Heart left ventricle (tissue), 16 donors: ENCODE measurements around the gene ICAM4. TPM values are rescaled to one million over a fixed set of nuclear protein-coding genes. Genes with fewer than 3 reads are reported as not detected.

Experiments
- ATAC-seq, 4 donors: fragments of 200-7000 bp; cut with Tn5 transposase; one replicate each; pipeline ENCODE4 v1.9.1; 2020 to 2022; ENCODE audit warnings: moderate library complexity in 4 of 4, mild to moderate bottlenecking in 3 of 4, moderate number of reproducible peaks in 1 of 4
- DNase-seq, 5 donors: peaks; one replicate each; pipeline ENCODE4 v3.0.0-alpha.2; 2020
- H3K27ac ChIP-seq, 12 donors: fragments of 200-600 bp; sonication (generic) in 4 of 12; one replicate each; pipeline versions ENCODE4 v1.5.0 to v1.8.0; 2016 to 2022; ENCODE audit warnings: mild to moderate bottlenecking in 2 of 12
- H3K27me3 ChIP-seq, 9 donors: fragments of 200-600 bp; sonication (generic) in 2 of 9; one replicate each; pipeline versions ENCODE4 v1.5.1 to v1.8.0; 2016 to 2022; ENCODE audit warnings: mild to moderate bottlenecking in 3 of 9
- H3K36me3 ChIP-seq, 9 donors: fragments of 200-600 bp; sonication (generic) in 2 of 9; one replicate each; pipeline versions ENCODE4 v1.5.0 to v1.8.0; 2018 to 2022; ENCODE audit warnings: mild to moderate bottlenecking in 2 of 9
- H3K4me1 ChIP-seq, 12 donors: fragments of 200-600 bp; sonication (generic) in 4 of 12; one replicate each; pipeline versions ENCODE4 v1.5.0 to v1.8.0; 2016 to 2022; ENCODE audit warnings: mild to moderate bottlenecking in 3 of 12
- H3K4me3 ChIP-seq, 12 donors: fragments of 200-600 bp; sonication (generic) in 4 of 12; one replicate each; pipeline versions ENCODE4 v1.5.0 to v1.8.0; 2017 to 2022; ENCODE audit warnings: mild to moderate bottlenecking in 9 of 12, moderate library complexity in 4 of 12
- H3K9me3 ChIP-seq, 12 donors: fragments of 200-600 bp; sonication (generic) in 4 of 12; one replicate each; pipeline versions ENCODE4 v1.5.0 to v1.8.0; 2016 to 2022; ENCODE audit warnings: mild to moderate bottlenecking in 1 of 12
- CTCF ChIP-seq, 12 donors: fragments of 200-600 bp; sonication (generic) in 4 of 12; IDR thresholded peaks; one replicate each; pipeline versions ENCODE4 v1.5.0 to v1.8.0; 2018 to 2022; ENCODE audit warnings: antibody characterized with exemption in 12 of 12, mild to moderate bottlenecking in 5 of 12
- POLR2A ChIP-seq, 2 donors: fragments of 450-650 bp; IDR thresholded peaks; one replicate each; pipeline ENCODE4 v1.6.1; 2017; ENCODE audit warnings: antibody characterized with exemption in 2 of 2, mild to moderate bottlenecking in 2 of 2, moderate library complexity in 2 of 2
- WGBS, 4 donors: extraction: QIAGEN DNeasy Blood & Tissue Kit in 2 of 4; methylation state at CpG; one replicate each; pipeline versions ENCODE4 v1.1.5 to v1.1.7; 2013 to 2018; 5-methylcytosine and 5-hydroxymethylcytosine counted together
- intact Hi-C, 10 donors: fragments of 100-400 bp; cut with DNase I; formaldehyde crosslinking; loops; one replicate each; pipeline versions ENCODE4 v1.11.1 to v1.14.2; 2022
- polyA plus RNA-seq, 2 donors: library from polyadenylated mRNA; stranded (reverse); fragments of 200-250 nt; gene quantifications; one replicate each; pipeline ENCODE4 v1.2.3, GENCODE V29; 2013
- total RNA-seq, 9 donors: library from RNA; depleted of rRNA in 2 of 9; stranded (reverse); fragments of >200 nt in 2 of 9; fragmentation: NEBNext Ultra II Directional in 3 of 9; extraction: Animal tissue kit (Norgen Biotek cat#: 25700) in 3 of 9; gene quantifications; one replicate each; pipeline versions ENCODE4 v1.1.0 to v1.2.4, GENCODE V29; 2016 to 2023
- donor health status: ischemic (EF 13 %, LVEDD 7.1; RV severe dilation, severe dysfunction).
- donor health status: healthy with polysubstance abuse.
- donor health status: DM: no; HTN: yes; CAD: no.
- donor health status: DM: no; HTN: no; CAD: no.
- donor health status: ischemic (EF 25% LVEDD 6.9; RV normal size, moderate dysfunction).
- donor health status: ischemic (EF 25% LVEDD 5.7; RV mildly dilated, moderate dysfunction).
- donor health status: healthy.
- donor health status: DM: yes; HTN: yes; CAD: no.
- donor health status: ischemic (EF 35%, LVEDD 5.7; RV mildly dilated, moderate dysfunction).
- donor health status: nonischemic (EF 11% LVEDD 7.7; RV severe dilation, severe dysfunction).
- donor health status: DM: yes; HTN: yes; CAD: no.
- donor health status: PGD.
- donor health status: ischemic (EF 29% LVEDD 5.4; RV normal size, mild dysfunction).
- donor health status: nonischemic (EF 23%, LVEDD 6.1; RV moderate dilation, normal function).

Gene ICAM4
- total and polyA plus RNA-seq, 11 donors, result 0.21 to 1.2 (median 0.62) TPM; not detected in 3

- no peaks in the 10 kb centered on the region for H3K9me3 ChIP-seq
- DNase-seq, result no peak
- TF ChIP-seq POLR2A (IDR thresholded peaks at IDR 0.05) (no peak), CTCF (IDR thresholded peaks at IDR 0.05) (no peak)
- peaks cover 0 to 77% (median 34%) of the 10 kb centered on the region in 9 donors for H3K36me3 ChIP-seq
- H3K4me1 ChIP-seq, result peaks cover 0 to 52% (median 22%) of the 10 kb centered on the region in 12 donors
- peaks cover 6 to 19% (median 10%) of the 10 kb centered on the region in 9 donors for H3K27me3 ChIP-seq
- H3K27ac ChIP-seq, result no peak overlapping the region
- intact Hi-C loops, result no loop called here
- H3K4me3 ChIP-seq, result no peak overlapping the region
- ATAC-seq, result no peak
- WGBS, 4 donors, result 78 to 83% (median 81%) methylated on average over 22 to 23 of the region's 23 CpGs
Measured at GRCh38 chr19:10283301-10284064, 3.3 kb upstream of the ICAM4 start.

- H3K36me3 ChIP-seq, result peaks cover 0 to 69% (median 28%) of the 10 kb centered on the region in 9 donors
- no peak overlapping the region for H3K27ac ChIP-seq
- WGBS, 4 donors, result 90 to 91% (median 91%) methylated on average over 30 to 34 of the region's 34 CpGs
- no peak overlapping the region for H3K4me3 ChIP-seq
- intact Hi-C loops, result no loop called here
- no peak for TF ChIP-seq POLR2A (IDR thresholded peaks at IDR 0.05)
- TF ChIP-seq CTCF (IDR thresholded peaks at IDR 0.05), result no peak
- peaks cover 9 to 27% (median 18%) of the 10 kb centered on the region in 9 donors for H3K27me3 ChIP-seq
- H3K9me3 ChIP-seq, result no peaks in the 10 kb centered on the region
- DNase-seq (no peak), ATAC-seq (no peak)
- H3K4me1 ChIP-seq, result peaks cover 0 to 58% (median 31%) of the 10 kb centered on the region in 12 donors
Measured at GRCh38 chr19:10284065-10284959, 2.4 kb upstream of the ICAM4 start.

- Histone ChIP-seq H3K27me3 (peaks cover 9 to 33% (median 24%) of the 10 kb centered on the region in 9 donors), H3K9me3 (no peaks in the 10 kb centered on the region), H3K4me3 (no peak overlapping the region), H3K27ac (no peak overlapping the region), H3K36me3 (peaks cover 0 to 63% (median 27%) of the 10 kb centered on the region in 9 donors), H3K4me1 (peaks cover 0 to 58% (median 35%) of the 10 kb centered on the region in 12 donors)
- 95 to 97% (median 96%) methylated on average over 13 of the region's 13 CpGs for WGBS, 4 donors
- DNase-seq, result no peak
- TF ChIP-seq CTCF (IDR thresholded peaks at IDR 0.05) (no peak), POLR2A (IDR thresholded peaks at IDR 0.05) (no peak)
- ATAC-seq, result no peak
- intact Hi-C loops, result loop anchor here in 1 of 10 donors (5.0 kb wide), 1 partner anchor 47 kb away; the partner anchor contains the start of gene RAVER1
Measured at GRCh38 chr19:10284960-10285278, 1.8 kb upstream of the ICAM4 start.

- ATAC-seq (no peak), DNase-seq (no peak)
- H3K9me3 ChIP-seq, result no peaks in the 10 kb centered on the region
- H3K4me3 ChIP-seq, result no peak overlapping the region
- peaks cover 0 to 59% (median 38%) of the 10 kb centered on the region in 12 donors for H3K4me1 ChIP-seq
- TF ChIP-seq POLR2A (IDR thresholded peaks at IDR 0.05) (no peak), CTCF (IDR thresholded peaks at IDR 0.05) (no peak)
- peak overlapping the region in 1 of 12 donors; percentile 66 for H3K27ac ChIP-seq
- peaks cover 10 to 38% (median 28%) of the 10 kb centered on the region in 9 donors for H3K27me3 ChIP-seq
- H3K36me3 ChIP-seq, result peaks cover 0 to 58% (median 27%) of the 10 kb centered on the region in 9 donors
- 93 to 100% (median 97%) methylated on average over 4 of the region's 4 CpGs for WGBS, 4 donors
- intact Hi-C loops, result loop anchor here in 1 of 10 donors (5.0 kb wide), 1 partner anchor 47 kb away; the partner anchor contains the start of gene RAVER1
Measured at GRCh38 chr19:10285393-10285792, 1.4 kb upstream of the ICAM4 start.
